ENCODE data around the gene C2CD2. TPM values are rescaled to one million over a fixed set of nuclear protein-coding genes. Genes with fewer than 3 reads are reported as not detected.

The C2CD2 gene
- total RNA-seq, 1 donor from 2014 or later = 15.3 TPM

GRCh38 chr21:42001781-42002180 lies 48.0 kb upstream of the C2CD2 start:
- H3K27me3 ChIP-seq = no peaks in the 10 kb centered on the region
- no peaks in the 10 kb centered on the region for H3K9me3 ChIP-seq (ENCODE audit: low read depth)
- H3F3A ChIP-seq (ENCODE audit: low read depth) = no peaks in the 10 kb centered on the region
- Mint-ChIP-seq H3K27me3 (ENCODE audit: insufficient read depth, low read depth) (no peaks in the 10 kb centered on the region), H3K27ac (no peak overlapping the region), H3K9me3 (peaks cover 11% of the 10 kb centered on the region), H3K4me1 (no peaks in the 10 kb centered on the region), H3K36me3 (peaks cover 44% of the 10 kb centered on the region), H3K4me3 (no peak overlapping the region)
- H3K4me2 ChIP-seq = no peak overlapping the region
- H3K9ac ChIP-seq = no peak overlapping the region
- DNase-seq (ENCODE audit: low spot score) = no peak
- no peak overlapping the region for H3K27ac ChIP-seq
- H3K36me3 ChIP-seq = peaks cover 6% of the 10 kb centered on the region
- H2AFZ ChIP-seq (replicated peaks) = no peak overlapping the region
- H3K4me3 ChIP-seq = no peak overlapping the region
- H3K79me2 ChIP-seq (ENCODE audit: low read depth) = peaks cover 62% of the 10 kb centered on the region
- TF ChIP-seq EZH2phosphoT487 (IDR thresholded peaks at IDR 0.05) (no peak), EZH2 (IDR thresholded peaks at IDR 0.05) (no peak), CTCF (IDR thresholded peaks at IDR 0.05) (no peak)
- no peaks in the 10 kb centered on the region for H3K4me1 ChIP-seq
- peaks cover 44% of the 10 kb centered on the region for H4K20me1 ChIP-seq (ENCODE audit: low read depth)

- Histone ChIP-seq H3K36me3 (peaks cover 6% of the 10 kb centered on the region), H3K79me2 (ENCODE audit: low read depth) (peaks cover 53% of the 10 kb centered on the region), H3K4me2 (no peak overlapping the region), H3K9me3 (ENCODE audit: low read depth) (no peaks in the 10 kb centered on the region), H3K9ac (no peak overlapping the region), H3K4me3 (no peak overlapping the region), H3F3A (ENCODE audit: low read depth) (no peaks in the 10 kb centered on the region), H3K4me1 (no peaks in the 10 kb centered on the region), H2AFZ (replicated peaks) (no peak overlapping the region), H4K20me1 (ENCODE audit: low read depth) (peaks cover 37% of the 10 kb centered on the region), H3K27ac (no peak overlapping the region), H3K27me3 (no peaks in the 10 kb centered on the region)
- no peaks in the 10 kb centered on the region for H3K27me3 Mint-ChIP-seq (ENCODE audit: insufficient read depth, low read depth)
- TF ChIP-seq EZH2 (IDR thresholded peaks at IDR 0.05) = no peak
- no peak for TF ChIP-seq EZH2phosphoT487 (IDR thresholded peaks at IDR 0.05)
- TF ChIP-seq CTCF (IDR thresholded peaks at IDR 0.05) = no peak
- no peaks in the 10 kb centered on the region for H3K4me1 Mint-ChIP-seq
- no peak overlapping the region for H3K4me3 Mint-ChIP-seq
- peaks cover 48% of the 10 kb centered on the region for H3K36me3 Mint-ChIP-seq
- no peak overlapping the region for H3K27ac Mint-ChIP-seq
- DNase-seq (ENCODE audit: low spot score) = no peak
- peaks cover 19% of the 10 kb centered on the region for H3K9me3 Mint-ChIP-seq
Observed at GRCh38 chr21:42000908-42001307, 47.1 kb upstream of the C2CD2 start.

- no peak overlapping the region for H3K27ac ChIP-seq
- H3K4me2 ChIP-seq = no peak overlapping the region
- H3K79me2 ChIP-seq (ENCODE audit: low read depth) = peaks cover 23% of the 10 kb centered on the region
- no peak overlapping the region for H2AFZ ChIP-seq (replicated peaks)
- H3K9ac ChIP-seq = no peak overlapping the region
- DNase-seq (ENCODE audit: low spot score) = no peak
- no peak overlapping the region for H3K27ac Mint-ChIP-seq
- peaks cover 71% of the 10 kb centered on the region for H3K36me3 Mint-ChIP-seq
- no peaks in the 10 kb centered on the region for H3K9me3 ChIP-seq (ENCODE audit: low read depth)
- peaks cover 6% of the 10 kb centered on the region for H3K36me3 ChIP-seq
- H3F3A ChIP-seq (ENCODE audit: low read depth) = no peaks in the 10 kb centered on the region
- H3K4me3 Mint-ChIP-seq = no peak overlapping the region
- TF ChIP-seq CTCF (IDR thresholded peaks at IDR 0.05) = no peak
- no peak for TF ChIP-seq EZH2phosphoT487 (IDR thresholded peaks at IDR 0.05)
- TF ChIP-seq EZH2 (IDR thresholded peaks at IDR 0.05) = no peak
- no peaks in the 10 kb centered on the region for H3K4me1 ChIP-seq
- no peaks in the 10 kb centered on the region for H3K27me3 ChIP-seq
- H3K4me3 ChIP-seq = no peak overlapping the region
- H3K4me1 Mint-ChIP-seq = no peaks in the 10 kb centered on the region
- H4K20me1 ChIP-seq (ENCODE audit: low read depth) = peaks cover 10% of the 10 kb centered on the region
- H3K9me3 Mint-ChIP-seq = peaks cover 29% of the 10 kb centered on the region
- H3K27me3 Mint-ChIP-seq (ENCODE audit: insufficient read depth, low read depth) = no peaks in the 10 kb centered on the region
Observed at GRCh38 chr21:41997657-41998056, 43.8 kb upstream of the C2CD2 start.

Measured in neural progenitor cell (in vitro differentiated cells).